CD4-positive, alpha-beta T cell (primary cell): ENCODE data around the gene CCDC102A. TPM values are rescaled to one million over a fixed set of nuclear protein-coding genes. Genes with fewer than 3 reads are reported as not detected.

ENCODE experiments used
- ATAC-seq: fragments of 200-7000 bp; cut with Tn5 transposase; one replicate; pipeline ENCODE4 v1.10.0; 2022; ENCODE audit warnings: mild to moderate bottlenecking; ENCODE audit not compliant: poor library complexity
- CTCF ChIA-PET: fragments of 350-600 bp; sonication (Branson Sonifier 250); formaldehyde crosslinking; loops from one replicate; lab custom pipeline; 2021; ENCODE audit warnings: antibody characterized with exemption, inconsistent platforms; lab: Charles Lee
- POLR2A ChIA-PET: fragments of 350-600 bp; sonication (Branson Sonifier 250); formaldehyde crosslinking; loops from one replicate; lab custom pipeline; 2021; ENCODE audit warnings: antibody characterized with exemption, inconsistent platforms; lab: Charles Lee
- DNase-seq, 14 experiments: peaks; one replicate each; pipeline ENCODE4 v3.0.0-alpha.2; 2013 to 2020; ENCODE audit warnings: mixed read lengths in 2 of 14
- H3K27ac ChIP-seq, 2 donors: one replicate each; pipeline versions ENCODE4 v1.5.1 to v1.7.0; 2013; ENCODE audit warnings: low read length in 2 of 2, low read depth in 1 of 2, mild to moderate bottlenecking in 1 of 2
- H3K27me3 ChIP-seq, 2 experiments: 1 replicate in 1 of 2; 2 replicates in 1 of 2; pipeline versions ENCODE4 v1.6.1 to v1.7.0; 2013; ENCODE audit warnings: low read length in 2 of 2, control low read depth in 1 of 2, mild to moderate bottlenecking in 1 of 2, moderate library complexity in 1 of 2; ENCODE audit not compliant: insufficient read depth in 2 of 2, control insufficient read depth in 1 of 2
- H3K36me3 ChIP-seq: one replicate; pipeline ENCODE4 v1.6.1; 2013; ENCODE audit warnings: low read length, control low read depth; ENCODE audit not compliant: insufficient read depth
- H3K4me1 ChIP-seq: one replicate; pipeline ENCODE4 v1.6.1; 2013; ENCODE audit warnings: low read length, control low read depth; ENCODE audit not compliant: insufficient read depth
- H3K4me3 ChIP-seq: one replicate; pipeline ENCODE4 v1.5.1; 2013; ENCODE audit warnings: mild to moderate bottlenecking, low read length, moderate library complexity
- H3K9me3 ChIP-seq, 2 experiments: 1 replicate in 1 of 2; 2 replicates in 1 of 2; pipeline versions ENCODE4 v1.6.1 to v1.7.0; 2013; ENCODE audit warnings: low read length in 2 of 2, mild to moderate bottlenecking in 2 of 2, control low read depth in 1 of 2, moderate library complexity in 1 of 2; ENCODE audit not compliant: control insufficient read depth in 1 of 2, insufficient read depth in 1 of 2
- H3K27ac Mint-ChIP-seq: one replicate; pipeline ENCODE4 v1.8.0; 2020; ENCODE audit warnings: mixed read lengths
- H3K27me3 Mint-ChIP-seq: one replicate; pipeline ENCODE4 v1.8.0; 2021; ENCODE audit warnings: mixed read lengths
- H3K36me3 Mint-ChIP-seq: one replicate; pipeline ENCODE4 v1.8.0; 2021; ENCODE audit warnings: low read depth, mixed read lengths
- H3K4me1 Mint-ChIP-seq: one replicate; pipeline ENCODE4 v1.8.0; 2021; ENCODE audit warnings: low read depth, mixed read lengths
- H3K4me3 Mint-ChIP-seq: one replicate; pipeline ENCODE4 v1.8.0; 2020; ENCODE audit warnings: mild to moderate bottlenecking, mixed read lengths
- H3K9me3 Mint-ChIP-seq: one replicate; pipeline ENCODE4 v1.8.0; 2020; ENCODE audit warnings: mixed read lengths
- CTCF ChIP-seq: fragments of 200-600 bp; IDR thresholded peaks from one replicate; pipeline ENCODE4 v1.8.0; 2022; ENCODE audit warnings: antibody characterized with exemption, mild to moderate bottlenecking
- intact Hi-C, 2 experiments: fragments of 100-400 bp; cut with DNase I in 1 of 2; cut with micrococcal nuclease in 1 of 2; formaldehyde crosslinking; loops; one replicate each; pipeline versions ENCODE4 v1.15.1 to v1.9.0; 2023 to 2025; cut with DNase I, micrococcal nuclease
- total RNA-seq, 174 experiments: library from RNA in 2 of 174; stranded (reverse) in 2 of 174; gene quantifications; one replicate each; pipeline ENCODE4 v1.2.3 and lab custom pipeline; 2021 to 2026

Gene CCDC102A
- total RNA-seq, 2 experiments from 2014 or later, result 2.0 TPM

GRCh38 chr16:57540906-57541753, 4.8 kb upstream of the CCDC102A start:
- no peaks in the 10 kb centered on the region for H3K27me3 ChIP-seq
- H3K27ac ChIP-seq, result no peak overlapping the region
- H3K4me3 Mint-ChIP-seq, result no peak overlapping the region

GRCh38 chr16:57540387-57540786, 4.0 kb upstream of the CCDC102A start:
- Histone ChIP-seq H3K27me3 (no peaks in the 10 kb centered on the region), H3K4me1 (peaks cover 74% of the 10 kb centered on the region), H3K9me3 (no peaks in the 10 kb centered on the region), H3K36me3 (no peaks in the 10 kb centered on the region), H3K27ac (no peak overlapping the region), H3K4me3 (no peak overlapping the region)
- ChIA-PET CTCF (interaction anchor here (0.8 kb wide), 1 partner anchor 21 kb away, joined by 3 read pairs; no protein-coding TSS in a partner anchor), POLR2A (no interaction called here)
- H3K4me1 Mint-ChIP-seq, result peaks cover 62% of the 10 kb centered on the region
- no peaks in the 10 kb centered on the region for H3K27me3 Mint-ChIP-seq
- TF ChIP-seq CTCF, result no peak
- intact Hi-C loops, result loop anchor here in 1 of 2 experiments (2.0 kb wide), 1 partner anchor 18 kb away; no protein-coding TSS in a partner anchor
- H3K4me3 Mint-ChIP-seq, result no peak overlapping the region
- no peaks in the 10 kb centered on the region for H3K36me3 Mint-ChIP-seq
- DNase-seq, result no peak
- no peak for ATAC-seq
- no peaks in the 10 kb centered on the region for H3K9me3 Mint-ChIP-seq
- no peak overlapping the region for H3K27ac Mint-ChIP-seq

More at GRCh38 chr16:57540906-57541753, 4.8 kb upstream of the CCDC102A start:
- H3K4me3 ChIP-seq, result no peak overlapping the region
- CTCF ChIA-PET, result no interaction called here
- no peak for DNase-seq
- no peaks in the 10 kb centered on the region for H3K36me3 Mint-ChIP-seq
- intact Hi-C loops, result loop anchor here in 1 of 2 experiments (2.0 kb wide), 1 partner anchor 18 kb away; no protein-coding TSS in a partner anchor
- H3K9me3 ChIP-seq, result no peaks in the 10 kb centered on the region
- H3K36me3 ChIP-seq, result no peaks in the 10 kb centered on the region
- POLR2A ChIA-PET, result no interaction called here
- H3K9me3 Mint-ChIP-seq, result no peaks in the 10 kb centered on the region
- peaks cover 57% of the 10 kb centered on the region for H3K4me1 Mint-ChIP-seq
- no peak overlapping the region for H3K27ac Mint-ChIP-seq
- no peak for ATAC-seq
- no peak for TF ChIP-seq CTCF
- no peaks in the 10 kb centered on the region for H3K27me3 Mint-ChIP-seq
- H3K4me1 ChIP-seq, result peaks cover 69% of the 10 kb centered on the region

GRCh38 chr16:57539072-57539796, 2.9 kb upstream of the CCDC102A start:
- TF ChIP-seq CTCF, result no peak
- DNase-seq (peak in 2 of 14 experiments; percentile 45 to 65), ATAC-seq (no peak)
- CTCF ChIA-PET, result interaction anchor here (0.8 to 3.4 kb wide), 2 partner anchors 19 to 20 kb away, joined by 3 to 26 read pairs; no protein-coding TSS in a partner anchor
- H3K4me1 Mint-ChIP-seq, result peaks cover 64% of the 10 kb centered on the region
- H3K27me3 Mint-ChIP-seq, result no peaks in the 10 kb centered on the region
- POLR2A ChIA-PET, result interaction anchor here (1.0 to 3.6 kb wide), 2 partner anchors 52 to 196 kb away, joined by 3 to 49 read pairs; partner anchors contain the start of genes DOK4 and KATNB1
- H3K4me1 ChIP-seq, result peaks cover 74% of the 10 kb centered on the region
- H3K9me3 Mint-ChIP-seq, result no peaks in the 10 kb centered on the region
- no peaks in the 10 kb centered on the region for H3K27me3 ChIP-seq
- H3K4me3 ChIP-seq, result no peak overlapping the region
- peak overlapping the region; percentile 96 for H3K27ac Mint-ChIP-seq
- H3K36me3 ChIP-seq, result no peaks in the 10 kb centered on the region
- H3K9me3 ChIP-seq, result no peaks in the 10 kb centered on the region
- peak overlapping the region; percentile 82 for H3K4me3 Mint-ChIP-seq
- H3K36me3 Mint-ChIP-seq, result no peaks in the 10 kb centered on the region
- H3K27ac ChIP-seq, result no peak overlapping the region
- intact Hi-C loops, result loop anchor here in 1 of 2 experiments (5.0 kb wide), 1 partner anchor 198 kb away; the partner anchor contains the start of gene KATNB1
